Measurements from ENCODE around the gene RSPH4A.
A peak's percentile ranks its signal among the peaks of the same experiment; 100 is the strongest.
"Not testable (repeated sequence)": the region's sequence is repeated elsewhere in the genome, so short reads cannot be mapped to it uniquely, and the experiment has no call there.

RSPH4A gene

DNA sequence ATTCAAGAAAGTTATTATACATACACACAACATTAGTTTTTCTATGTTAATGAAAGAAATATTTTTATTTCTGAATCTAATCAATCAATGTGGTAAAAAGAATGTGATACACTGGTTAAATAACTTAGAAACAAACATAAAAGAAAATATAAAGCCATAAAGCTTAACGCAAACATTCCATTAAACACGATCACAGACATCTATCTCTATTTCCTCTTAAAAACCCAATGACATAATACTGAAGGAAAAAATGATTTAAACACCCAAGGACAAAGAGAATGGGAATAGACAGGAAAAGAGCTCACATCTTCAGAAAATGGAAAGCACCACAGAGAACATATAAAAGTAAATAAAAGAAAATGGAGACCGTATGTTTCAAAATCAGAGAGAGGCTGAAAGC is 32.9 kb downstream of the RSPH4A start:
- DNase-seq (ENCODE audit: low read depth in 1 of 2, low spot score in 1 of 2): no peak
- in situ Hi-C loops (cut with HindIII; ENCODE audit: low pct_unique_long_range_greater_than_20kb, low sequenced_read_pairs): no loop called here
- TF ChIP-seq JUND (IDR thresholded peaks at IDR 0.05; ENCODE audit: low read depth): no peak

- in situ Hi-C loops (cut with HindIII; ENCODE audit: low pct_unique_long_range_greater_than_20kb, low sequenced_read_pairs): no loop called here
- no peak for TF ChIP-seq JUND (IDR thresholded peaks at IDR 0.05; ENCODE audit: low read depth)
- no peak for DNase-seq (ENCODE audit: low read depth in 1 of 2, low spot score in 1 of 2)
Observed at GRCh38 chr6:116651916-116652315, 35.6 kb downstream of the RSPH4A start.

DNA sequence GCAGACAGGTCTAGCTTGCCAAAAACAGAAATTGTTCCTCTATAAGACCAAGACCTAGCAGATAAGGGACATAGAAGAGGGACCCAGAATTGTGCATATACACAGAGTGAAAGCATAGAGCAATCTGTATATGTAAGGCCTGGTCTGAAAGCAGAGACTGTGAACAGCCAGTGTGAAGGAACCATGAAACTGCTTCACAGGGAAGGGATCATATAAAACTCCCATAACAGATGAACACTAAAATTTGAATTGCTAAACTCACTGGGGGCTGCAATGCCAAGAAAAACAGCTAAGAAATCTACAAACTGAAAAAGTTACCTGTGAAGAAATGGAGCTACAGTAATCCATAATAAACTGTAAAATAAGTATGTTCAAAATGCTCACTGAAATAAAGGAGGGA is 45.3 kb downstream of the RSPH4A start:
- TF ChIP-seq JUND (IDR thresholded peaks at IDR 0.05; ENCODE audit: low read depth): no peak
- in situ Hi-C loops (cut with HindIII; ENCODE audit: low pct_unique_long_range_greater_than_20kb, low sequenced_read_pairs): no loop called here
- DNase-seq (ENCODE audit: low read depth in 1 of 2, low spot score in 1 of 2): no peak

DNA sequence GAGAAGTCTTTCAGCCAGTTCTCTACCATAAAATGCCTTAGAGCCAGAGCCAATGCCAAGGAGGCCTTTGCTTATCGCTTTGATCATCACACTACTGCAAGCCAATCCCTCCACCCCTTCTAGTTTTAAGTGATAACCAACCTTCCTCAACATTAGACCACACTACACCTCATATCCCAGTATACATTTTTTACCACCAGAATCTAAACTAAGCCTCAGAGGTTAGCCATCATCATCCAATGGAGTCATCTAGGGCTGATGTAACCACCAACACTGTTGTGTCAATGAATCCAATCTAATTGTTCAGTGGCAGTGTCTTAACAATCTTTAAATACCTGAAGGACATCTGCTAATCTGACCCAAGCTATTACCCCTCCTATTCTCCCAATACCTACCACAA is 45.9 kb downstream of the RSPH4A start:
- DNase-seq (ENCODE audit: low read depth in 1 of 2, low spot score in 1 of 2): no peak
- no peak for TF ChIP-seq JUND (IDR thresholded peaks at IDR 0.05; ENCODE audit: low read depth)
- in situ Hi-C loops (cut with HindIII; ENCODE audit: low pct_unique_long_range_greater_than_20kb, low sequenced_read_pairs): no loop called here

- no peak for DNase-seq (ENCODE audit: low read depth in 1 of 2, low spot score in 1 of 2)
- TF ChIP-seq JUND (IDR thresholded peaks at IDR 0.05; ENCODE audit: low read depth): no peak
- in situ Hi-C loops (cut with HindIII; ENCODE audit: low pct_unique_long_range_greater_than_20kb, low sequenced_read_pairs): no loop called here
Observed at GRCh38 chr6:116663308-116663707, 47.0 kb downstream of the RSPH4A start.

GRCh38 chr6:116664169-116664568 is 47.9 kb downstream of the RSPH4A start:
- in situ Hi-C loops (cut with HindIII; ENCODE audit: low pct_unique_long_range_greater_than_20kb, low sequenced_read_pairs): not testable (repeated sequence)

DNA sequence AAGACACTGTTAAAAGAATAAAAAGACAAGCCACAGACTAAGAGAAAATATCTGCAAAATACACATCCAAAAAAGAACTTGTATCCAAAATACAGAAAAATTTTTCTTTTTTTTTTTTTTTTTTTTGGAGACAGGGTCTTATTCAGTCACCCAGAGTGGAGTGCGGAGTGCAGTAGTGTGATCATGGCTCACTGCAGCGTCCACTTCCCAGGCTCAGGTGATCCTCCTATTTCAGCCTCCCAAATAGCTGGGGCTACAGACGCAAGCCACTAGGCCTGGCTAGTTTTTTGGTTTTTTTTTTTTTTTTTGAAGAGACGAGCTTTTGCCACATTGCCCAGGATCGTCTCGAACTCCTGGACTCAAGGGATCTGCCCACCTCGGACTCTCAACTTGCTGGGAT is 49.2 kb downstream of the RSPH4A start:
- DNase-seq (ENCODE audit: low read depth in 1 of 2, low spot score in 1 of 2): no peak
- no peak for TF ChIP-seq JUND (IDR thresholded peaks at IDR 0.05; ENCODE audit: low read depth)
- in situ Hi-C loops (cut with HindIII; ENCODE audit: low pct_unique_long_range_greater_than_20kb, low sequenced_read_pairs): no loop called here

More at GRCh38 chr6:116664169-116664568, 47.9 kb downstream of the RSPH4A start:
- DNase-seq (ENCODE audit: low read depth in 1 of 2, low spot score in 1 of 2): not testable (repeated sequence)

DNA sequence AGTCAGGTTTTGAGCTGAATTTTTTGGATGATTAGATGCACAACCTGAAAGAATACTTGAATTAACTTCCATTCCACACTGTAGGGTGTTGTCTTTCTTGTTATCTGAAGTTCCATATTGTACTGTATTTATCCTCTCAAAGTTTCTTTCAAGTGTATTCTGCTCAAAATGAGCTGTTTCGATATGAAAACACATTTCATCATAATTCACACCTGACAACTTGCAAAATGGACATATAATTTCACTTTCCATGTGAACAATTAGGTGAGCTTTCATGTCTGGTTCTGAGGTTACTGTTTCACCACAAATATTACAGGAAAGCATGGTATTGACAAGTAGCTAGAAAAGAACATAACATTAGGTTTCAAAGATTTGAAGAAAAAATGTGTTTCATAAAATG is 50.6 kb downstream of the RSPH4A start:
- no peak for TF ChIP-seq JUND (IDR thresholded peaks at IDR 0.05; ENCODE audit: low read depth)
- no peak for DNase-seq (ENCODE audit: low read depth in 1 of 2, low spot score in 1 of 2)
- in situ Hi-C loops (cut with HindIII; ENCODE audit: low pct_unique_long_range_greater_than_20kb, low sequenced_read_pairs): no loop called here

DNA sequence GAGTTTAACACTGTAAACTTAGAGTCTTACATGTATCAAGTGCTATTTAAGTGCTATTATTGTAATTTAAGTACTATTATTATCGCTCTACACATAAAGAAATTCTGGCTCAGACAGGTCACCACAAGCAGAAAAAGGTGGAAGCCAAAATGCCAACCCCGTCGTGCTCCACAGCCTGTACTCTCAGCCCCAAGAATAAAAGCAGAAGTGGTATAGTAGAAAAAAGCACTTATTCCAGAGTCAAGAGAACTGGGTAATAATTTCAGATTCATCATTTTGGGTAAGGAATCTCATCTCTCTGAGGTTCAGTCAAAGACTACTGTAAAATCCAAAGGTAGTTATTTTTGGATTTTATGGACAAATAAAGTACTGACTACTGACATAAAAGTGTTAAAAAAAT is 51.3 kb downstream of the RSPH4A start:
- DNase-seq (ENCODE audit: low read depth in 1 of 2, low spot score in 1 of 2): no peak
- in situ Hi-C loops (cut with HindIII; ENCODE audit: low pct_unique_long_range_greater_than_20kb, low sequenced_read_pairs): no loop called here
- TF ChIP-seq JUND (IDR thresholded peaks at IDR 0.05; ENCODE audit: low read depth): no peak

DNA sequence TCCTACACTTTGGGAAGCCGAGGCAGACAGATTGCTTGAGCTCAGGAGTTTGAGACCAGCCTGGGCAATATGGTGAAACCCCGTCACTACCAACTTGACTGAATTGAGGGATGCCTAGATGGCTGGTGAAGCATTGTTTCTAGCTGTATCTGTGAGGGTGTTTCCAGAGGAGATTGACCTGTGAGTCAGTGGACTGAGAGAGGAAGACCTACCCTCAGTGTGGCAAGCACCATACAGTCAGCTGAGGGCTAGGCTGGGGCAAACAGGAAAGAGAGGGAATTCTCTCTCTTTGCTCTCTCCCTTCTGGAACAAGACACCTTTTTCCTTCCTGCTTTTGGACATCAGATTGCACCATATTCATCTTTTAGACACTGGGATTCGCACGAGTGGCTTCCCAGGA is 56.0 kb downstream of the RSPH4A start:
- no peak for DNase-seq (ENCODE audit: low read depth in 1 of 2, low spot score in 1 of 2)

DNA sequence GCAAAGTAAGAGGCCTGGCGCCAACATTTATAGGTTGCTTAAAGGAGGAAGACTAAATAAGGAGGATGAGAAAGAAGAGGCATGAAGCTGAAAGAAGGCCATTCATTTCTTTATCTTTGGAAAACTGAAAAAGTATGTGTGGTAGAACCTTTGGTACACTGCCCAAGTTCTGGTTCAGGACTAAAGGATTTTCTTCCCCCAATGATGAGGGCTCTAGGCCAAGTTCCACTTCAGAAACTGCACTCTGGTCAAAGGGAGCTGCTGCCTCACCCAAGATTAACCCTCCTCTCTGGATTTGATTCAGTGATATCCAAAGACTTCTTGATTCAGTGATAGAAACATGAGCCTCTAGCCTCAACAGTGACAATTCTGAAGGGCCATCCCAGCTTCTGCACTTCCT is 59.7 kb downstream of the RSPH4A start:
- in situ Hi-C loops (cut with HindIII; ENCODE audit: low pct_unique_long_range_greater_than_20kb, low sequenced_read_pairs): no loop called here
- DNase-seq (ENCODE audit: low read depth in 1 of 2, low spot score in 1 of 2): no peak
- no peak for TF ChIP-seq JUND (IDR thresholded peaks at IDR 0.05; ENCODE audit: low read depth)

More for the DNA sequence above, 56.0 kb downstream of the RSPH4A start:
- in situ Hi-C loops (cut with HindIII; ENCODE audit: low pct_unique_long_range_greater_than_20kb, low sequenced_read_pairs): no loop called here
- TF ChIP-seq JUND (IDR thresholded peaks at IDR 0.05; ENCODE audit: low read depth): no peak

DNA sequence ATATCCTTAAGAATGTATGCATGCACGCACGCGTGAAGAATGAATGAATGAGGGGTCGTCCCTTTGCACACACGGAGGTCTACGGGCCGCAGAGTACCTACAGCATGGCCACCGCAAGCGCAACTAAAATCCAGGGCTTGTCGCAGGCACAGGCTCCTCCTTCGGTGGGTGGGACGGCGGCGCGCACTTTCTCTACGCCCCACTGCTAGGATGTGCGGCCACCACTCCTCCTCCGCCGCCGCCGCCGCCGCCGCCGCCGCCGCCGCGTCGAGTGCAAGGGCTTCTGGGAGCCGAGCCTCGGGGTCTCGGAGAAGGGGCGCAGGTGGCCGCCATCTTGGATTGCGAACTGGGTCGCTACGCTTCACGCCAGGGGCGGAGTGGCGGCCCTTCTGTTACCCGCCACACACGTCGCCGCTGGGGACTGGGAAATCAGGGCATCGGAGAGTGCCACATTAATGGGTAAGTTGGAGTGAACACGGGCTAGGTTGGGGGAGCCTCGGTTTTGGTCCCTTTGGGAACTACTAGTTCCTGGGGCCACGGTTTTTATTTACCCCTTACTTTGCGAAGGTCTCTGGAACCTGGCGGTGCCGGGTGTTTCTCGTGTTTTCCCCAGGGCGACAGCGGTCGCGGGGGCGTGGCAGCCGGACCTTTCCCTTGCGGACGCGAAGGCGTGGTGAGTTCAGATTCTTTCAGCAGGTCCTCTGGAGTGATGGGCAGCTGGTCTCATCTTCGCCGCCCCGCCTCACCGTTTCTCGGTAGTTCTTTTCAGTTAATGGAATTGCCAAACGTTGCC is 64.8 kb downstream of the RSPH4A start, which contains the start of gene KPNA5:
Gene KPNA5, plus strand, starts transcription at position 332 of the 793 bp plus-strand sequence. Its CDS starts 124 bp downstream, at position 456.
- TF ChIP-seq JUND (IDR thresholded peaks at IDR 0.05; ENCODE audit: low read depth): no peak

DNA sequence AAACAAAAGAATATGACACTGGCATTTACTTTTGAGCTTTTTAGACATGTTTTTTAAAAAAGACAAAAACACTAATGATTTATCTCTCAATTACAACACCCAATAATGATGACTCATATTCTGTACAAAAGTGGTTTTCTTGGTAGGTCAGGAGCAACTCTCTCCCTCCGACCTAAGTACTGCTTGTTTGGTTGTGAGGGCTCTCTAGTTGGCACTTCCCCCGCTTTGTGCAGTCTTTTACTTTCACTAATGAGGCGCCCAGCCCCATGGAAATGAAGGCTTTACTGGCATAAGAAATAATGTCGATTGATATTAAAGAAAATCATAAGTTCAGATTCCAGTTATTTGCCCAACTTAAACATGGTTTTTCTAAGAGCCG is 66.0 kb downstream of the RSPH4A start:
- no peak for TF ChIP-seq JUND (IDR thresholded peaks at IDR 0.05; ENCODE audit: low read depth)
- in situ Hi-C loops (cut with HindIII; ENCODE audit: low pct_unique_long_range_greater_than_20kb, low sequenced_read_pairs): no loop called here
- DNase-seq (ENCODE audit: low read depth in 1 of 2, low spot score in 1 of 2): no peak

More for the DNA sequence above, 64.8 kb downstream of the RSPH4A start, which contains the start of gene KPNA5:
- in situ Hi-C loops (cut with HindIII; ENCODE audit: low pct_unique_long_range_greater_than_20kb, low sequenced_read_pairs): no loop called here
- peak; percentile 74 to 90 for DNase-seq (ENCODE audit: low read depth in 1 of 2, low spot score in 1 of 2)
